ENCODE measurements around the gene CDKL4.
"Not testable (repeated sequence)": the region's sequence is repeated elsewhere in the genome, so short reads cannot be mapped to it uniquely, and the experiment has no call there.

CDKL4 gene

GRCh38 chr2:39203382-39203781, 40.4 kb downstream of the CDKL4 start:
- TF ChIP-seq CTCF (IDR thresholded peaks at IDR 0.05; ENCODE audit: borderline replicate concordance, insufficient read depth, low read depth, low read length), result no peak
- H3K4me3 ChIP-seq (ENCODE audit: low read depth, low read length), result no peak overlapping the region

GRCh38 chr2:39202639-39203369, 41.0 kb downstream of the CDKL4 start:
- no peak for TF ChIP-seq CTCF (IDR thresholded peaks at IDR 0.05; ENCODE audit: borderline replicate concordance, insufficient read depth, low read depth, low read length)
- no peak overlapping the region for H3K4me3 ChIP-seq (ENCODE audit: low read depth, low read length)

- H3K4me3 ChIP-seq (ENCODE audit: low read depth, low read length), result not testable (repeated sequence)
These were observed 46.8 kb downstream of the CDKL4 start for GRCh38 chr2:39197003-39197402.

GRCh38 chr2:39194686-39195085, 49.1 kb downstream of the CDKL4 start:
- no peak for TF ChIP-seq CTCF (IDR thresholded peaks at IDR 0.05; ENCODE audit: borderline replicate concordance, insufficient read depth, low read depth, low read length)
- H3K4me3 ChIP-seq (ENCODE audit: low read depth, low read length), result no peak overlapping the region

- TF ChIP-seq CTCF (IDR thresholded peaks at IDR 0.05; ENCODE audit: borderline replicate concordance, insufficient read depth, low read depth, low read length), result no peak
- H3K4me3 ChIP-seq (ENCODE audit: low read depth, low read length), result no peak overlapping the region
These were observed 54.7 kb downstream of the CDKL4 start for GRCh38 chr2:39188960-39189494.

- TF ChIP-seq CTCF (IDR thresholded peaks at IDR 0.05; ENCODE audit: borderline replicate concordance, insufficient read depth, low read depth, low read length), result no peak
- H3K4me3 ChIP-seq (ENCODE audit: low read depth, low read length), result no peak overlapping the region
These were observed 60.1 kb downstream of the CDKL4 start for GRCh38 chr2:39183673-39184072.

GRCh38 chr2:39181297-39181696, 62.5 kb downstream of the CDKL4 start:
- no peak for TF ChIP-seq CTCF (IDR thresholded peaks at IDR 0.05; ENCODE audit: borderline replicate concordance, insufficient read depth, low read depth, low read length)

More at GRCh38 chr2:39181297-39181696, 62.5 kb downstream of the CDKL4 start:
- no peak overlapping the region for H3K4me3 ChIP-seq (ENCODE audit: low read depth, low read length)
